Kasumi-1 (cell line): ENCODE measurements around the gene HSPB7.
"Not testable (repeated sequence)": the region's sequence is repeated elsewhere in the genome, so short reads cannot be mapped to it uniquely, and the experiment has no call there.

Experiments used
- DNase-seq, 2 experiments: peaks; one replicate each; lab custom pipeline; 2025; lab: John Stamatoyannopoulos, UW

Gene HSPB7

GRCh38 chr1:16017461-16018303, at the start of gene HSPB7:
Gene HSPB7, minus strand, starts transcription at chr1:16018043. Its CDS starts 80 bp downstream, at chr1:16017963.
- no peak for DNase-seq

- no peak for DNase-seq
Measured at GRCh38 chr1:16067127-16067768, 49.4 kb upstream of the HSPB7 start.

- no peak for DNase-seq
Measured at GRCh38 chr1:16066245-16066644, 48.4 kb upstream of the HSPB7 start.

- DNase-seq: no peak
Measured at GRCh38 chr1:16065269-16065576, 47.4 kb upstream of the HSPB7 start.

- no peak for DNase-seq
Measured at GRCh38 chr1:16064536-16065268, 46.9 kb upstream of the HSPB7 start.

GRCh38 chr1:16063921-16064320, 46.1 kb upstream of the HSPB7 start:
- DNase-seq: no peak

GRCh38 chr1:16063226-16063829, 45.5 kb upstream of the HSPB7 start:
- no peak for DNase-seq

- not testable (repeated sequence) for DNase-seq
Measured at GRCh38 chr1:16062687-16063075, 44.8 kb upstream of the HSPB7 start.

- not testable (repeated sequence) for DNase-seq
Measured at GRCh38 chr1:16061989-16062686, 44.3 kb upstream of the HSPB7 start.

- DNase-seq: no peak
Measured at GRCh38 chr1:16061266-16061665, 43.4 kb upstream of the HSPB7 start.

- DNase-seq: not testable (repeated sequence)
Measured at GRCh38 chr1:16058394-16059120, 40.7 kb upstream of the HSPB7 start.

GRCh38 chr1:16057314-16057915, 39.6 kb upstream of the HSPB7 start:
- DNase-seq: not testable (repeated sequence)

- not testable (repeated sequence) for DNase-seq
Measured at GRCh38 chr1:16056521-16056912, 38.7 kb upstream of the HSPB7 start.

- peak; percentile 41 to 58 for DNase-seq
Measured at GRCh38 chr1:16055613-16056520, 38.0 kb upstream of the HSPB7 start.

- DNase-seq: no peak
Measured at GRCh38 chr1:16054598-16055540, 37.0 kb upstream of the HSPB7 start.

- no peak for DNase-seq
Measured at GRCh38 chr1:16053781-16054502, 36.1 kb upstream of the HSPB7 start.

- not testable (repeated sequence) for DNase-seq
Measured at GRCh38 chr1:16051949-16052348, 34.1 kb upstream of the HSPB7 start.

GRCh38 chr1:16051039-16051438, 33.2 kb upstream of the HSPB7 start:
- DNase-seq: no peak
